ENCODE measurements around the gene MBTPS1.

DNA sequence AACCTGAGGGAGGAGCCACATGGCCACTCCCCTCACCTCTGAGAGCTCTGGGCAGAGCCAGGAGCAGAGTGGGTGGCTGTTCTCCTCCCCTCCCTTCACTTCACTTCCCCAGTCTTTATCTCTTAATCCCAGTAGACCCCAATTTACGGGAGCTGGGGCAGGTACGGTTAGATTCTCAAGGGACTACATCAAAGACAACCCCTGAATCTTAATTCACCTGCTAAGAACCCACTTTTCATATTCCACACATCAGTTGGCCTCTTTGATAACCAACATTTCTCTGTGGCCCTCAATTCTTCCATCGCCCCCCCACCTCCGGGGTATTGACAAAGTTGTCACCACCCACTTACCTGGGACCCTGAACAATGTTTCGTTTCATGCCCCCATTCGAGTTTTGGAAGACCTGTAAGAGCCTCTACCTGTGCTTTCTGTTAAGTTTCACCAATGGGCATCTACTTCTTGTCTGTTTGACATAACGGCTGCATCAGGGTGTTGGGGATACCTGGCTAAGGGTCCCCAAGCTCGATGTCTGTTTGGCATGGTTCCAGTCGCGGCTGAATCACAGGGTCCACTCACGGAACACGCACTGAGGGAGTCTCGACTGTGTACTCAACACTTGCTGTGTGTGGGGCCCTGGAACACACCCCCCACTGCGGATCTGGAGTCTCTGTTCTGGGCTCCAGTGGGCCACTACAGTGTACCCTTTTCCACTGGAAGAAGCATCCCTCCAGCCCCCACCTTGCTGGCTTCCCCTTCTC lies 102.0 kb downstream of the MBTPS1 start:
- no peak for TF ChIP-seq POLR2A (IDR thresholded peaks at IDR 0.05)
- TF ChIP-seq, protein P1, sequence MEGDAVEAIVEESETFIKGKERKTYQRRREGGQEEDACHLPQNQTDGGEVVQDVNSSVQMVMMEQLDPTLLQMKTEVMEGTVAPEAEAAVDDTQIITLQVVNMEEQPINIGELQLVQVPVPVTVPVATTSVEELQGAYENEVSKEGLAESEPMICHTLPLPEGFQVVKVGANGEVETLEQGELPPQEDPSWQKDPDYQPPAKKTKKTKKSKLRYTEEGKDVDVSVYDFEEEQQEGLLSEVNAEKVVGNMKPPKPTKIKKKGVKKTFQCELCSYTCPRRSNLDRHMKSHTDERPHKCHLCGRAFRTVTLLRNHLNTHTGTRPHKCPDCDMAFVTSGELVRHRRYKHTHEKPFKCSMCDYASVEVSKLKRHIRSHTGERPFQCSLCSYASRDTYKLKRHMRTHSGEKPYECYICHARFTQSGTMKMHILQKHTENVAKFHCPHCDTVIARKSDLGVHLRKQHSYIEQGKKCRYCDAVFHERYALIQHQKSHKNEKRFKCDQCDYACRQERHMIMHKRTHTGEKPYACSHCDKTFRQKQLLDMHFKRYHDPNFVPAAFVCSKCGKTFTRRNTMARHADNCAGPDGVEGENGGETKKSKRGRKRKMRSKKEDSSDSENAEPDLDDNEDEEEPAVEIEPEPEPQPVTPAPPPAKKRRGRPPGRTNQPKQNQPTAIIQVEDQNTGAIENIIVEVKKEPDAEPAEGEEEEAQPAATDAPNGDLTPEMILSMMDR (IDR thresholded peaks at IDR 0.05): no peak

Data from esophagus squamous epithelium (tissue), 4 donors.